ENCODE data around the gene HDHD3. TPM values are rescaled to one million over a fixed set of nuclear protein-coding genes. Genes with fewer than 3 reads are reported as not detected.
"Not testable (repeated sequence)": the region's sequence is repeated elsewhere in the genome, so short reads cannot be mapped to it uniquely, and the experiment has no call there.

The HDHD3 gene
- total RNA-seq, 1 donor from 2014 or later, result 10.4 TPM

DNA sequence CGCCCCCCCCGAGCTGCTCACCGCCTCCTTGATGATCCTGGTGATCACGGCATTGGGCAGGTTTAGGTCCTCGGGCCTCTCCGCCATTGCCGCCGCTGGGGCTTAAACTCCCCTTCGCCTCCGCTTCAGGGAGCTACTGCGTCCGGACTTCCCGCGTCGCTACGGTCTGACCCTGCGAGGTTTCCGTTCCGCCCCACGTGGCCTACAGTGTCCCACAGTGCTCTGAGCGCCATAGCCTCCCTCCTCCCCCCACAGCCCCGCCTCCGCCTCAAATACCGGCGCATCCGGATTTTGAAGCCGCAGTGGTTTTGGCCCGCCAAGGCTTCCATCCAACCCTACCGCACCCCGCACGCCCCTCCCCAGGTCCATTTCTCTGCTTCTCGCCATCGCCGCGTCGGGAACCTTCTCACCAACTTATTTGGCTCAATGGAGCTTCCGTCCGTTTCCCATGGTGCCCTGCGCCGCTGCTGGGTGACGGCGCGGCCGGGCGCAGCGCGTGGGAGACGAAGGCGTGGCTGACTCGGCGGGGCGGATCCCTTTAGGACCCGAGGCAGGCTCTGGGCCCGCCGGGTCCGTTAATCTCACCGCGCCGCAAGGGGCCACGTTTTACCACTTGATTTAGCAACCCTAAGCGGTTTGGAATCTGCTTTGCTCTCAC, 33.5 kb upstream of the HDHD3 start, which contains the start of the genes C9orf43 and POLE3:
C9orf43 (plus strand) TSS at position 541 of the 658 bp plus-strand sequence. CDS start 2,747 bp downstream, outside the sequence.
POLE3 (minus strand) TSS at position 469 of the 658 bp plus-strand sequence; CDS start at position 87, 382 bp downstream.
- Histone ChIP-seq H3K4me1 (peaks cover 14% of the 10 kb centered on the region), H3K36me3 (peaks cover 20% of the 10 kb centered on the region), H3K27ac (peak within 1 kb of the TSS; percentile 93), H3K4me3 (peak within 1 kb of the TSS; percentile 93), H3K9me3 (no peaks in the 10 kb centered on the region), H3K27me3 (no peaks in the 10 kb centered on the region)
- TF ChIP-seq CTCF (IDR thresholded peaks at IDR 0.05), result no peak
- intact Hi-C loops (cut with DNase I), result no loop called here
- ATAC-seq (peak; percentile 99), DNase-seq (peak; percentile 98)

GRCh38 chr9:113409883-113410206, 33.1 kb upstream of the HDHD3 start:
- intact Hi-C loops (cut with DNase I), result no loop called here
- peak overlapping the region; percentile 93 for H3K27ac ChIP-seq
- ATAC-seq, result peak; percentile 5
- no peaks in the 10 kb centered on the region for H3K27me3 ChIP-seq
- H3K9me3 ChIP-seq, result no peaks in the 10 kb centered on the region
- peaks cover 20% of the 10 kb centered on the region for H3K36me3 ChIP-seq
- DNase-seq, result no peak
- H3K4me1 ChIP-seq, result peaks cover 14% of the 10 kb centered on the region
- TF ChIP-seq CTCF (IDR thresholded peaks at IDR 0.05), result no peak
- peak overlapping the region; percentile 93 for H3K4me3 ChIP-seq

- H3K36me3 ChIP-seq, result peaks cover 20% of the 10 kb centered on the region
- H3K4me1 ChIP-seq, result peaks cover 14% of the 10 kb centered on the region
- intact Hi-C loops (cut with DNase I), result no loop called here
- H3K27me3 ChIP-seq, result no peaks in the 10 kb centered on the region
- TF ChIP-seq CTCF (IDR thresholded peaks at IDR 0.05), result no peak
- DNase-seq, result no peak
- H3K27ac ChIP-seq, result peak overlapping the region; percentile 93
- H3K4me3 ChIP-seq, result peak overlapping the region; percentile 93
- ATAC-seq, result no peak
- H3K9me3 ChIP-seq, result no peaks in the 10 kb centered on the region
Measured at GRCh38 chr9:113409481-113409880, 32.7 kb upstream of the HDHD3 start.

DNA sequence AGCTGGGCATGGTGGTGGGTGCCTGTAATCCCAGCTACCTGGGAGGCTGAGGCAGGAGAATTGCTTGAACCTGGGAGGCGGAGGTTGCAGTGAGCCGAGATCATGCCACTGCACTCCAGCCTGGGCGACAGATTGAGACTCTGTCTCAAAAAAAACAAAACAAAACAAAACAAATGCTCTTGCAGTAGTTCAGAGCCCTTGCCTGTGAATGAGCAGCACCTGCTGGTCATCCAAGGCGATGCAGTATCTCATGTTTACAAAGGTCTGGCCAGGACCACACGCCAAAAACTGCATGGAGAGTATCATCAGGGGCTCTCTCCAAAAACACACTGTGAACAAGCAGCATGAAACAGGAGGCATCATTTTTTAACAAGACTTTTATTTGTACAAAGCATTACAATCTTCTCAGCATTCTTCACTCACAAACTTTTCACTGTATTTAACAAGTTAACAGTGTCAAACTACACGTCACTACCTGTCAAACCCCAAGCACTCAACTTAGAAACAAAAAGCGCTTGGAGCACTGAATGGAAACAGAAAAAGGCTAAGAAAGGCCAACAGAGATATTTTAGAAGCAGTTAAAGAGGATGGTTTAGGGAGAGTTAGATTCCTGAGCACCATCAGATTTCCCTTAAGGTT, 30.2 kb upstream of the HDHD3 start:
- H3K9me3 ChIP-seq; H3K4me3 ChIP-seq; intact Hi-C loops (cut with DNase I); DNase-seq; H3K27me3 ChIP-seq: not testable (repeated sequence)
- ATAC-seq, result peak; percentile 30
- peak overlapping the region; percentile 39 for H3K27ac ChIP-seq
- peak; percentile 65 for TF ChIP-seq CTCF (IDR thresholded peaks at IDR 0.05)
- H3K4me1 ChIP-seq, result peaks cover 14% of the 10 kb centered on the region
- H3K36me3 ChIP-seq, result peaks cover 20% of the 10 kb centered on the region

DNA sequence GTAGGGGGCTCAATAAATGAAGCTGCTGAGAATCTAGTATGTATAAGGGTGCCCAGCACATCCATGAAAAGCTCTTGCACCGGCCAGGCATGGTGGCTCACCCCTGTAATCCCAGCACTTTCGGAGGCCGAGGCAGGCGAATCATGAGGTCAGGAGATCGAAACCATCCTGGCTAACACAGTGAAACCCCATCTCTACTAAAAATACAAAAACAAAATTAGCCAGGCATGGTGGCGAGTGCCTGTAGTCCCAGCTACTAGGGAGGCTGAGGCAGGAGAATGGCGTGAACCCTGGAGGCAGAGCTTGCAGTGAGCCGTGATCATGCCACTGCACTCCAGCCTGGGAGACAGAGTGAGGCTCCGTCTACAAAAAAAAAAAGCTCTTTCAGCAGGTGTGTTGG, 29.6 kb upstream of the HDHD3 start:
- H3K4me3 ChIP-seq; intact Hi-C loops (cut with DNase I); ATAC-seq; H3K27me3 ChIP-seq; H3K27ac ChIP-seq; H3K9me3 ChIP-seq; DNase-seq: not testable (repeated sequence)
- H3K4me1 ChIP-seq, result peaks cover 19% of the 10 kb centered on the region
- H3K36me3 ChIP-seq, result peaks cover 20% of the 10 kb centered on the region

DNA sequence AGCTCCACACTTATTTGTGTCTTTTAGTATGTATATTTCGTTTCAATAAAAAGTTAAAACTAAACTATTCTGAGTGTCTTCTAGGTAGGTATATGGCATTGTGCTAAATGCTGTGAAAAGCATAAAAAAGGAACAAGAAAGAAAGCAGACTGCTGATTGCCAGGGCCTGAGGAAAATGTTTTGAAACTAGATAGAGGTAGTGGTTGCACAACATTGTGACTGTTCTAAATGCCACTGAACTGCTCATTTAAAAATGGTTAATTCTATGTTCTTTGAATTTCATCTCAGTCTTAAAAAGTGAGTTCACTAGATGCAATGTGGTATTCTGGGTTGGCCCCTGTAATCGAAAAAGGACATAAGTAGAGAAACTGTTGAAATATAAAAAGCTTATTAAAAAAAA, 26.9 kb upstream of the HDHD3 start:
- DNase-seq (no peak), ATAC-seq (no peak)
- Histone ChIP-seq H3K9me3 (no peaks in the 10 kb centered on the region), H3K27me3 (no peaks in the 10 kb centered on the region), H3K4me1 (peaks cover 19% of the 10 kb centered on the region), H3K4me3 (no peak overlapping the region), H3K36me3 (peaks cover 15% of the 10 kb centered on the region), H3K27ac (no peak overlapping the region)
- intact Hi-C loops (cut with DNase I), result no loop called here
- no peak for TF ChIP-seq CTCF (IDR thresholded peaks at IDR 0.05)
